WTC11 (cell line): ENCODE measurements around the gene ASTN1.

Experiments used
- ATF1 ChIP-seq: sonication (generic); formaldehyde crosslinking; IDR thresholded peaks from 2 replicates; pipeline ENCODE4 v1.8.1; 2023; ENCODE audit warnings: mild to moderate bottlenecking, moderate library complexity, missing genetic modification reagents
- CREM ChIP-seq: sonication (generic); formaldehyde crosslinking; IDR thresholded peaks from 2 replicates; pipeline ENCODE4 v1.8.1; 2022; ENCODE audit warnings: mild to moderate bottlenecking, missing genetic modification reagents, moderate library complexity
- FOXJ3 ChIP-seq: sonication (generic); formaldehyde crosslinking; IDR thresholded peaks from 2 replicates; pipeline ENCODE4 v1.9.0; 2021; ENCODE audit warnings: missing genetic modification reagents, mild to moderate bottlenecking, borderline replicate concordance
- NR3C1 ChIP-seq: sonication (generic); formaldehyde crosslinking; conservative IDR thresholded peaks from 2 replicates; pipeline ENCODE4 v1.8.1; 2023; ENCODE audit warnings: low read depth, mild to moderate bottlenecking, missing genetic modification reagents
- SOX15 ChIP-seq: fragments of 250-450 bp; sonication (Bioruptor Pico); IDR thresholded peaks from 2 replicates; pipeline ENCODE4 v1.9.0; 2021; ENCODE audit warnings: mild to moderate bottlenecking
- ZNF396 ChIP-seq: fragments of 250-450 bp; sonication (Bioruptor Pico); IDR thresholded peaks from 2 replicates; pipeline ENCODE4 v1.8.0; 2021; ENCODE audit warnings: mild to moderate bottlenecking, moderate library complexity, borderline replicate concordance
- TF ChIP-seq, protein P1 (sequence below): fragments of 200-600 bp; IDR thresholded peaks from 2 replicates; pipeline ENCODE4 v1.8.0; 2022; ENCODE audit warnings: antibody characterized with exemption
- TF ChIP-seq, protein P2 (sequence below): sonication (generic); formaldehyde crosslinking; IDR thresholded peaks from 2 replicates; pipeline ENCODE4 v1.8.0; 2022; ENCODE audit warnings: mild to moderate bottlenecking, missing genetic modification reagents
- TF ChIP-seq, protein P3 (sequence below): fragments of 250-450 bp; sonication (Bioruptor Pico); IDR thresholded peaks from 2 replicates; pipeline ENCODE4 v2.1.2; 2022; ENCODE audit warnings: mild to moderate bottlenecking, moderate library complexity
- TF ChIP-seq, protein P4 (sequence below): sonication (generic); formaldehyde crosslinking; IDR thresholded peaks from 2 replicates; pipeline ENCODE4 v1.8.1; 2022; ENCODE audit warnings: mild to moderate bottlenecking, missing genetic modification reagents, moderate library complexity, borderline replicate concordance
- TF ChIP-seq, protein P5 (sequence below): sonication (generic); formaldehyde crosslinking; IDR thresholded peaks from 2 replicates; pipeline ENCODE4 v1.8.0; 2022; ENCODE audit warnings: mild to moderate bottlenecking, missing genetic modification reagents
- TF ChIP-seq, protein P6 (sequence below): fragments of 250-450 bp; sonication (Bioruptor Pico); IDR thresholded peaks from 2 replicates; pipeline ENCODE4 v1.9.0; 2021; ENCODE audit warnings: mild to moderate bottlenecking, borderline replicate concordance

DNA sequence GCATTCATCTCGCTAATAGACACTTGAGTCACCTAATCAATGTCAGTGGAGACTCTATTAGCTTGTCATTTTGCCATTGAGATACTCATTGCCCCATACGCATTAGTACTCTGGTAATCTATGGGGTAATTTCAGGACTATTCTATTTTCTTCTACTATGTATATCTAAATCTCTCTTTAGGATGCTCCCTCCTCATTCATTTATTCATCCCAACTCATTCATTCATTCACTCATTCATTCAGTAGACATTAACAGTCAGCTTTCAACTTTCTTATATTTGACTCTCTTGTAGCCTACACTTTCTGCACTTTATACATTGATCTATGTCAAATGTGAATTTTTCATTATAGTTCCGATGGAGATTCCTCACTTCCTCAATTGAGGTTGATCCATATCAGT, 170.9 kb downstream of the ASTN1 start:
- TF ChIP-seq, protein P1, sequence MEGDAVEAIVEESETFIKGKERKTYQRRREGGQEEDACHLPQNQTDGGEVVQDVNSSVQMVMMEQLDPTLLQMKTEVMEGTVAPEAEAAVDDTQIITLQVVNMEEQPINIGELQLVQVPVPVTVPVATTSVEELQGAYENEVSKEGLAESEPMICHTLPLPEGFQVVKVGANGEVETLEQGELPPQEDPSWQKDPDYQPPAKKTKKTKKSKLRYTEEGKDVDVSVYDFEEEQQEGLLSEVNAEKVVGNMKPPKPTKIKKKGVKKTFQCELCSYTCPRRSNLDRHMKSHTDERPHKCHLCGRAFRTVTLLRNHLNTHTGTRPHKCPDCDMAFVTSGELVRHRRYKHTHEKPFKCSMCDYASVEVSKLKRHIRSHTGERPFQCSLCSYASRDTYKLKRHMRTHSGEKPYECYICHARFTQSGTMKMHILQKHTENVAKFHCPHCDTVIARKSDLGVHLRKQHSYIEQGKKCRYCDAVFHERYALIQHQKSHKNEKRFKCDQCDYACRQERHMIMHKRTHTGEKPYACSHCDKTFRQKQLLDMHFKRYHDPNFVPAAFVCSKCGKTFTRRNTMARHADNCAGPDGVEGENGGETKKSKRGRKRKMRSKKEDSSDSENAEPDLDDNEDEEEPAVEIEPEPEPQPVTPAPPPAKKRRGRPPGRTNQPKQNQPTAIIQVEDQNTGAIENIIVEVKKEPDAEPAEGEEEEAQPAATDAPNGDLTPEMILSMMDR = no peak
- TF ChIP-seq ATF1 (CRISPR knock-in tag) (no peak), CREM (CRISPR knock-in tag) (no peak), SOX15 (CRISPR knock-in tag) (no peak), ZNF396 (CRISPR knock-in tag) (no peak), FOXJ3 (no peak), NR3C1 (CRISPR knock-in tag) (no peak)
- TF ChIP-seq, protein P2, sequence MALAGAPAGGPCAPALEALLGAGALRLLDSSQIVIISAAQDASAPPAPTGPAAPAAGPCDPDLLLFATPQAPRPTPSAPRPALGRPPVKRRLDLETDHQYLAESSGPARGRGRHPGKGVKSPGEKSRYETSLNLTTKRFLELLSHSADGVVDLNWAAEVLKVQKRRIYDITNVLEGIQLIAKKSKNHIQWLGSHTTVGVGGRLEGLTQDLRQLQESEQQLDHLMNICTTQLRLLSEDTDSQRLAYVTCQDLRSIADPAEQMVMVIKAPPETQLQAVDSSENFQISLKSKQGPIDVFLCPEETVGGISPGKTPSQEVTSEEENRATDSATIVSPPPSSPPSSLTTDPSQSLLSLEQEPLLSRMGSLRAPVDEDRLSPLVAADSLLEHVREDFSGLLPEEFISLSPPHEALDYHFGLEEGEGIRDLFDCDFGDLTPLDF (CRISPR knock-in tag) = no peak
- TF ChIP-seq, protein P3, sequence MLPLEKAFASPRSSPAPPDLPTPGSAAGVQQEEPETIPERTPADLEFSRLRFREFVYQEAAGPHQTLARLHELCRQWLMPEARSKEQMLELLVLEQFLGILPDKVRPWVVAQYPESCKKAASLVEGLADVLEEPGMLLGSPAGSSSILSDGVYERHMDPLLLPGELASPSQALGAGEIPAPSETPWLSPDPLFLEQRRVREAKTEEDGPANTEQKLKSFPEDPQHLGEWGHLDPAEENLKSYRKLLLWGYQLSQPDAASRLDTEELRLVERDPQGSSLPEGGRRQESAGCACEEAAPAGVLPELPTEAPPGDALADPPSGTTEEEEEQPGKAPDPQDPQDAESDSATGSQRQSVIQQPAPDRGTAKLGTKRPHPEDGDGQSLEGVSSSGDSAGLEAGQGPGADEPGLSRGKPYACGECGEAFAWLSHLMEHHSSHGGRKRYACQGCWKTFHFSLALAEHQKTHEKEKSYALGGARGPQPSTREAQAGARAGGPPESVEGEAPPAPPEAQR (CRISPR knock-in tag) = no peak
- TF ChIP-seq, protein P4, sequence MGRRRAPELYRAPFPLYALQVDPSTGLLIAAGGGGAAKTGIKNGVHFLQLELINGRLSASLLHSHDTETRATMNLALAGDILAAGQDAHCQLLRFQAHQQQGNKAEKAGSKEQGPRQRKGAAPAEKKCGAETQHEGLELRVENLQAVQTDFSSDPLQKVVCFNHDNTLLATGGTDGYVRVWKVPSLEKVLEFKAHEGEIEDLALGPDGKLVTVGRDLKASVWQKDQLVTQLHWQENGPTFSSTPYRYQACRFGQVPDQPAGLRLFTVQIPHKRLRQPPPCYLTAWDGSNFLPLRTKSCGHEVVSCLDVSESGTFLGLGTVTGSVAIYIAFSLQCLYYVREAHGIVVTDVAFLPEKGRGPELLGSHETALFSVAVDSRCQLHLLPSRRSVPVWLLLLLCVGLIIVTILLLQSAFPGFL = no peak
- TF ChIP-seq, protein P5, sequence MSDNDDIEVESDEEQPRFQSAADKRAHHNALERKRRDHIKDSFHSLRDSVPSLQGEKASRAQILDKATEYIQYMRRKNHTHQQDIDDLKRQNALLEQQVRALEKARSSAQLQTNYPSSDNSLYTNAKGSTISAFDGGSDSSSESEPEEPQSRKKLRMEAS = no peak
- TF ChIP-seq, protein P6, sequence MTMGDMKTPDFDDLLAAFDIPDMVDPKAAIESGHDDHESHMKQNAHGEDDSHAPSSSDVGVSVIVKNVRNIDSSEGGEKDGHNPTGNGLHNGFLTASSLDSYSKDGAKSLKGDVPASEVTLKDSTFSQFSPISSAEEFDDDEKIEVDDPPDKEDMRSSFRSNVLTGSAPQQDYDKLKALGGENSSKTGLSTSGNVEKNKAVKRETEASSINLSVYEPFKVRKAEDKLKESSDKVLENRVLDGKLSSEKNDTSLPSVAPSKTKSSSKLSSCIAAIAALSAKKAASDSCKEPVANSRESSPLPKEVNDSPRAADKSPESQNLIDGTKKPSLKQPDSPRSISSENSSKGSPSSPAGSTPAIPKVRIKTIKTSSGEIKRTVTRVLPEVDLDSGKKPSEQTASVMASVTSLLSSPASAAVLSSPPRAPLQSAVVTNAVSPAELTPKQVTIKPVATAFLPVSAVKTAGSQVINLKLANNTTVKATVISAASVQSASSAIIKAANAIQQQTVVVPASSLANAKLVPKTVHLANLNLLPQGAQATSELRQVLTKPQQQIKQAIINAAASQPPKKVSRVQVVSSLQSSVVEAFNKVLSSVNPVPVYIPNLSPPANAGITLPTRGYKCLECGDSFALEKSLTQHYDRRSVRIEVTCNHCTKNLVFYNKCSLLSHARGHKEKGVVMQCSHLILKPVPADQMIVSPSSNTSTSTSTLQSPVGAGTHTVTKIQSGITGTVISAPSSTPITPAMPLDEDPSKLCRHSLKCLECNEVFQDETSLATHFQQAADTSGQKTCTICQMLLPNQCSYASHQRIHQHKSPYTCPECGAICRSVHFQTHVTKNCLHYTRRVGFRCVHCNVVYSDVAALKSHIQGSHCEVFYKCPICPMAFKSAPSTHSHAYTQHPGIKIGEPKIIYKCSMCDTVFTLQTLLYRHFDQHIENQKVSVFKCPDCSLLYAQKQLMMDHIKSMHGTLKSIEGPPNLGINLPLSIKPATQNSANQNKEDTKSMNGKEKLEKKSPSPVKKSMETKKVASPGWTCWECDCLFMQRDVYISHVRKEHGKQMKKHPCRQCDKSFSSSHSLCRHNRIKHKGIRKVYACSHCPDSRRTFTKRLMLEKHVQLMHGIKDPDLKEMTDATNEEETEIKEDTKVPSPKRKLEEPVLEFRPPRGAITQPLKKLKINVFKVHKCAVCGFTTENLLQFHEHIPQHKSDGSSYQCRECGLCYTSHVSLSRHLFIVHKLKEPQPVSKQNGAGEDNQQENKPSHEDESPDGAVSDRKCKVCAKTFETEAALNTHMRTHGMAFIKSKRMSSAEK (CRISPR knock-in tag) = no peak
